Right lobe of liver (tissue), 4 donors: ENCODE data around the gene RSRC1.

ENCODE experiments used
- POLR2A ChIP-seq: fragments of 450-650 bp; IDR thresholded peaks from one replicate; pipeline ENCODE4 v1.6.1; 2017; ENCODE audit warnings: antibody characterized with exemption, mild to moderate bottlenecking
- TF ChIP-seq, protein P1 (sequence below), 4 donors: fragments of 200-600 bp in 3 of 4; fragments of 450-650 bp in 1 of 4; IDR thresholded peaks; one replicate each; pipeline versions ENCODE4 v1.5.1 to v1.8.0; 2016 to 2022; ENCODE audit warnings: antibody characterized with exemption in 4 of 4, mild to moderate bottlenecking in 2 of 4
- donor health status: DM: no; HTN: no; CAD: no.
- donor health status: DM: no; HTN: no; CAD: no.
- donor health status: DM: no; HTN: yes; CAD: no.

GRCh38 chr3:158101335-158102241, 8.3 kb upstream of the RSRC1 start:
- TF ChIP-seq, protein P1, sequence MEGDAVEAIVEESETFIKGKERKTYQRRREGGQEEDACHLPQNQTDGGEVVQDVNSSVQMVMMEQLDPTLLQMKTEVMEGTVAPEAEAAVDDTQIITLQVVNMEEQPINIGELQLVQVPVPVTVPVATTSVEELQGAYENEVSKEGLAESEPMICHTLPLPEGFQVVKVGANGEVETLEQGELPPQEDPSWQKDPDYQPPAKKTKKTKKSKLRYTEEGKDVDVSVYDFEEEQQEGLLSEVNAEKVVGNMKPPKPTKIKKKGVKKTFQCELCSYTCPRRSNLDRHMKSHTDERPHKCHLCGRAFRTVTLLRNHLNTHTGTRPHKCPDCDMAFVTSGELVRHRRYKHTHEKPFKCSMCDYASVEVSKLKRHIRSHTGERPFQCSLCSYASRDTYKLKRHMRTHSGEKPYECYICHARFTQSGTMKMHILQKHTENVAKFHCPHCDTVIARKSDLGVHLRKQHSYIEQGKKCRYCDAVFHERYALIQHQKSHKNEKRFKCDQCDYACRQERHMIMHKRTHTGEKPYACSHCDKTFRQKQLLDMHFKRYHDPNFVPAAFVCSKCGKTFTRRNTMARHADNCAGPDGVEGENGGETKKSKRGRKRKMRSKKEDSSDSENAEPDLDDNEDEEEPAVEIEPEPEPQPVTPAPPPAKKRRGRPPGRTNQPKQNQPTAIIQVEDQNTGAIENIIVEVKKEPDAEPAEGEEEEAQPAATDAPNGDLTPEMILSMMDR (IDR thresholded peaks at IDR 0.05): no peak
- no peak for TF ChIP-seq POLR2A
